Mesenchymal stem cell (in vitro differentiated cells and primary cell): ENCODE measurements around the gene ITPKC.

Source experiments
- DNase-seq: peaks from one replicate; pipeline ENCODE4 v3.0.0-alpha.2; 2013
- H2AFZ ChIP-seq: one replicate; pipeline ENCODE4 v1.6.1; 2013; ENCODE audit warnings: low read depth, mild to moderate bottlenecking, control low read depth, inconsistent platforms, low read length, moderate library complexity
- H2AK5ac ChIP-seq: 2 replicates; pipeline ENCODE4 v1.6.1; 2013; ENCODE audit warnings: low read length, moderate library complexity, mild to moderate bottlenecking, inconsistent platforms; ENCODE audit not compliant: severe bottlenecking
- H2BK120ac ChIP-seq: one replicate; pipeline ENCODE4 v1.6.1; 2013; ENCODE audit warnings: low read depth, mild to moderate bottlenecking, inconsistent platforms, low read length, moderate library complexity
- H2BK12ac ChIP-seq, 2 experiments: one replicate each; pipeline ENCODE4 v1.6.1; 2013; ENCODE audit warnings: inconsistent platforms in 2 of 2, low read length in 2 of 2, mild to moderate bottlenecking in 2 of 2, moderate library complexity in 2 of 2, control low read depth in 1 of 2
- H2BK15ac ChIP-seq: one replicate; pipeline ENCODE4 v1.6.1; 2013; ENCODE audit warnings: mild to moderate bottlenecking, low read depth, inconsistent platforms; ENCODE audit not compliant: poor library complexity, severe bottlenecking
- H2BK5ac ChIP-seq: 2 replicates; pipeline ENCODE4 v1.6.1; 2013; ENCODE audit warnings: low read depth, mild to moderate bottlenecking, low read length, control low read depth, inconsistent platforms; ENCODE audit not compliant: poor library complexity, severe bottlenecking
- H3K14ac ChIP-seq, 2 experiments: one replicate each; pipeline ENCODE4 v1.6.1; 2013; ENCODE audit warnings: inconsistent platforms in 2 of 2, low read length in 2 of 2, control low read depth in 1 of 2, mild to moderate bottlenecking in 1 of 2, moderate library complexity in 1 of 2
- H3K18ac ChIP-seq, 2 experiments: one replicate each; pipeline ENCODE4 v1.6.1; 2013; ENCODE audit warnings: inconsistent platforms in 2 of 2, low read length in 2 of 2, control low read depth in 1 of 2, low read depth in 1 of 2, mild to moderate bottlenecking in 1 of 2
- H3K23ac ChIP-seq, 2 experiments: one replicate each; pipeline ENCODE4 v1.6.1; 2013; ENCODE audit warnings: inconsistent platforms in 2 of 2, low read length in 2 of 2, mild to moderate bottlenecking in 2 of 2, moderate library complexity in 2 of 2, control low read depth in 1 of 2
- H3K27ac ChIP-seq: 2 replicates; pipeline ENCODE4 v1.5.1; 2013; ENCODE audit warnings: mild to moderate bottlenecking, moderate library complexity, low read length, control low read depth, inconsistent platforms; ENCODE audit not compliant: poor library complexity, severe bottlenecking
- H3K27me3 ChIP-seq, 2 experiments: 2 replicates each; pipeline versions ENCODE4 v1.6.1 to v1.7.0; 2013; ENCODE audit warnings: low read length in 2 of 2, mild to moderate bottlenecking in 2 of 2, moderate library complexity in 2 of 2, control low read depth in 1 of 2, inconsistent platforms in 1 of 2; ENCODE audit not compliant: control insufficient read depth in 1 of 2, insufficient read depth in 1 of 2
- H3K36me3 ChIP-seq, 2 experiments: 2 replicates each; pipeline versions ENCODE4 v1.6.1 to v1.7.0; 2013; ENCODE audit warnings: low read length in 2 of 2, control low read depth in 1 of 2, inconsistent platforms in 1 of 2, low read depth in 1 of 2, mild to moderate bottlenecking in 1 of 2; ENCODE audit not compliant: insufficient read depth in 2 of 2, control insufficient read depth in 1 of 2
- H3K4ac ChIP-seq, 2 experiments: one replicate each; pipeline ENCODE4 v1.6.1; 2013; ENCODE audit warnings: inconsistent platforms in 2 of 2, low read length in 2 of 2, mild to moderate bottlenecking in 2 of 2, moderate library complexity in 2 of 2, control low read depth in 1 of 2, low read depth in 1 of 2
- H3K4me1 ChIP-seq: 2 replicates; pipeline ENCODE4 v1.6.1; 2013; ENCODE audit warnings: low read depth, low read length, control low read depth; ENCODE audit not compliant: control insufficient read depth, insufficient read depth
- H3K4me2 ChIP-seq: 2 replicates; pipeline ENCODE4 v1.6.1; 2013; ENCODE audit warnings: low read length, mild to moderate bottlenecking, inconsistent platforms; ENCODE audit not compliant: poor library complexity, severe bottlenecking
- H3K4me3 ChIP-seq, 2 experiments: 2 replicates each; pipeline versions ENCODE4 v1.5.1 to v1.7.0; 2013; ENCODE audit warnings: low read length in 2 of 2, mild to moderate bottlenecking in 2 of 2, control low read depth in 1 of 2, low read depth in 1 of 2; ENCODE audit not compliant: insufficient read depth in 1 of 2
- H3K79me1 ChIP-seq: replicated peaks from 2 replicates; pipeline ENCODE4 v1.6.1; 2013; ENCODE audit warnings: mild to moderate bottlenecking, control low read depth, low read length, inconsistent platforms; ENCODE audit not compliant: poor library complexity, severe bottlenecking
- H3K9ac ChIP-seq: 2 replicates; pipeline ENCODE4 v1.7.0; 2013; ENCODE audit warnings: mild to moderate bottlenecking, low read length, moderate library complexity
- H3K9me3 ChIP-seq: 2 replicates; pipeline ENCODE4 v1.7.0; 2013; ENCODE audit warnings: mild to moderate bottlenecking, low read length; ENCODE audit not compliant: control insufficient read depth
- H4K8ac ChIP-seq: one replicate; pipeline ENCODE4 v1.6.1; 2013; ENCODE audit warnings: inconsistent platforms, mild to moderate bottlenecking, low read length, moderate library complexity
- H4K91ac ChIP-seq: one replicate; pipeline ENCODE4 v1.6.1; 2013; ENCODE audit warnings: mild to moderate bottlenecking, low read length, inconsistent platforms
- WGBS: methylation state at CpG from one replicate; pipeline ENCODE4 v1.1.7; 2013; ENCODE audit warnings: mixed read lengths; 5-methylcytosine and 5-hydroxymethylcytosine counted together

The ITPKC gene

DNA sequence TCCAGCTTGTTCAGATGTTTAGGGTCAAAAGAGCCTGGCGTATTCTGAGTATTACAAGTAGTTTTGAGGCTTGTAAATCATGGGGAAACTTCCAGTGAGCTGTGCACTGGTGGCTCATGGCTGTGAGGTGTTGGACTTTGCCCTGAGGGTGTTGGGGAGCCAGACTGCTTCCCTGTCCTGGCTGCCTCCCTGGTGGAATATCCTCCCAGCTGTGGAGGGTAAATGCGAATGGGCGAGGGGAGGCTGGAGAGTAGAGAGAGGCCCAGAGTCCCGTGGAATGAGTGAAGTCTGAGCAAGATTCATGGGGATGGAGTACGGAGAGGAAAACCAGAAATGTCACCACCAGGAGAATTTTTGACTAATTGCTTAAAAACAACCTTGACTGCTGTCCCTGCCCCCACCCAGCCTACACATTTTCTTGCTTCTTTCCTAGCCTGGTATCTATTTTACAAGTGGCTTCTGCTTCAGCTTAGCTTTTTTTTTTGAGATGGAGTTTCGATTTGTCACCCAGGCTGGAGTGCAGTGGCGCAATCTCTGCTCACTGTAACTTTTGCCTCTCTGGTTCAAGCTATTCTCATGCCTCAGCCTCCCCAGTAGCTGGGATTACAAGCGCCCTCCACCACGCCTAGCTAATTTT, 37.8 kb downstream of the ITPKC start:
- no peak overlapping the region for H3K14ac ChIP-seq
- H3K4me1 ChIP-seq, result peaks cover 31% of the 10 kb centered on the region
- peak overlapping the region; percentile 23 for H3K4me2 ChIP-seq
- H2BK5ac ChIP-seq, result no peak overlapping the region
- no peak overlapping the region for H4K8ac ChIP-seq
- 90% methylated on average over 5 of the region's 9 CpGs for WGBS
- H4K91ac ChIP-seq, result peak overlapping the region; percentile 62
- H3K4ac ChIP-seq, result no peak overlapping the region
- peak overlapping the region in 1 of 2 experiments; percentile 43 for H3K4me3 ChIP-seq
- H2AFZ ChIP-seq, result no peak overlapping the region
- no peak overlapping the region for H2BK15ac ChIP-seq
- peaks cover 17% of the 10 kb centered on the region for H3K79me1 ChIP-seq
- H2BK120ac ChIP-seq, result no peak overlapping the region
- H2BK12ac ChIP-seq, result no peak overlapping the region
- peak overlapping the region; percentile 33 for H2AK5ac ChIP-seq
- H3K9me3 ChIP-seq, result no peaks in the 10 kb centered on the region
- H3K18ac ChIP-seq, result peak overlapping the region in 1 of 2 experiments; percentile 50
- DNase-seq, result peak; percentile 40
- H3K27ac ChIP-seq, result no peak overlapping the region
- H3K23ac ChIP-seq, result no peak overlapping the region
- no peaks in the 10 kb centered on the region for H3K27me3 ChIP-seq
- H3K36me3 ChIP-seq, result peaks cover 41 to 44% of the 10 kb centered on the region in 2 experiments
- peak overlapping the region; percentile 52 for H3K9ac ChIP-seq

DNA sequence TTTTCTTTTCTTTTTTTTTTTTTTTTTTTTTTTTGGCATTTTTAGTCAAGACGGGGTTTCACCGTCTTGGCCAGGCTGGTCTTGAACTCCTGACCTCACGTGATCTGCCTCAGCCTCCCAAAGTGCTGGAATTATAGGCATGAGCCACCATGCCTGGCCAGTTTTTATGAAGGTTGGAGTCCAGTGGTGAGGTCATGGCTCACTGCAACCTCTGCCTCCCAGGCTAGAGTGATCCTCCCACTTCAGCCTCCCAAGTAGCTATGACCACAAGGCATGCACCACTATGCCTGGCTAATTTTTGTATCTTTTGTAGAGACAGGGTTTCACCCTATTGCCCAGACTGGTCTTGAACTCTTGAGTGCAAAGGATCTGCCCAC, 38.3 kb downstream of the ITPKC start:
- Histone ChIP-seq H3K27ac (no peak overlapping the region), H2BK5ac (no peak overlapping the region), H2BK12ac (no peak overlapping the region), H3K4me1 (peaks cover 27% of the 10 kb centered on the region), H3K4me2 (no peak overlapping the region), H4K8ac (no peak overlapping the region), H3K9me3 (no peaks in the 10 kb centered on the region), H3K14ac (no peak overlapping the region), H3K4me3 (no peak overlapping the region), H3K4ac (no peak overlapping the region), H4K91ac (no peak overlapping the region), H3K23ac (no peak overlapping the region), H2AFZ (no peak overlapping the region), H2BK120ac (no peak overlapping the region), H3K79me1 (peaks cover 12% of the 10 kb centered on the region), H3K27me3 (no peaks in the 10 kb centered on the region), H3K36me3 (peaks cover 45 to 49% of the 10 kb centered on the region in 2 experiments), H2AK5ac (no peak overlapping the region), H3K9ac (no peak overlapping the region), H3K18ac (no peak overlapping the region), H2BK15ac (no peak overlapping the region)
- no peak for DNase-seq
- WGBS, result 95% methylated on average over 3 of the region's 3 CpGs

DNA sequence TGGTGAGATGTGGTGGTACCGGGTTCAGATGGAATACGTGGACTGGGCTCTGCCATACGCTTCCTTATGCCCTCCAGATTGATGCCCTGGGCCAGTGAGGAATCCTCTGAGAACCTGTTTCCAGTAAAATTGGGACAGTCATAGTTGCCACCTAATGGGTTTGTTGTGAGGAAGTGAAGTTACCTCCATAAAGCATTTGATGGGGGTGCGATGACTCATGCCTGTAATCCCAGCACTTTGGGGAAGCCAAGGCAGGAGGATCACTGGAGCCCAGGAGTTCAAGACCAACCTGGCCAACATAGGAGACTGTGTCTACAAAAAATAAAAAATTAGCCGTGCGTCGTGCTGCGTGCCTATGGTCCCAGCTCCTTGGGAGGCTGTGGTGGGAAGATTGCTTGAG, 38.9 kb downstream of the ITPKC start:
- Histone ChIP-seq H2BK5ac (no peak overlapping the region), H3K9me3 (no peaks in the 10 kb centered on the region), H3K27ac (no peak overlapping the region), H2AFZ (no peak overlapping the region), H2BK12ac (peak overlapping the region in 1 of 2 experiments; percentile 49), H3K4me3 (no peak overlapping the region), H3K4ac (no peak overlapping the region), H3K18ac (no peak overlapping the region), H2BK15ac (no peak overlapping the region), H3K27me3 (no peaks in the 10 kb centered on the region), H3K9ac (no peak overlapping the region), H3K23ac (no peak overlapping the region), H3K79me1 (peaks cover 14% of the 10 kb centered on the region), H2AK5ac (no peak overlapping the region), H3K4me1 (peaks cover 27% of the 10 kb centered on the region), H3K14ac (no peak overlapping the region), H3K4me2 (no peak overlapping the region), H4K8ac (no peak overlapping the region), H4K91ac (no peak overlapping the region), H3K36me3 (peaks cover 50 to 55% of the 10 kb centered on the region in 2 experiments), H2BK120ac (no peak overlapping the region)
- WGBS, result 100% methylated on average over 8 of the region's 8 CpGs
- no peak for DNase-seq

DNA sequence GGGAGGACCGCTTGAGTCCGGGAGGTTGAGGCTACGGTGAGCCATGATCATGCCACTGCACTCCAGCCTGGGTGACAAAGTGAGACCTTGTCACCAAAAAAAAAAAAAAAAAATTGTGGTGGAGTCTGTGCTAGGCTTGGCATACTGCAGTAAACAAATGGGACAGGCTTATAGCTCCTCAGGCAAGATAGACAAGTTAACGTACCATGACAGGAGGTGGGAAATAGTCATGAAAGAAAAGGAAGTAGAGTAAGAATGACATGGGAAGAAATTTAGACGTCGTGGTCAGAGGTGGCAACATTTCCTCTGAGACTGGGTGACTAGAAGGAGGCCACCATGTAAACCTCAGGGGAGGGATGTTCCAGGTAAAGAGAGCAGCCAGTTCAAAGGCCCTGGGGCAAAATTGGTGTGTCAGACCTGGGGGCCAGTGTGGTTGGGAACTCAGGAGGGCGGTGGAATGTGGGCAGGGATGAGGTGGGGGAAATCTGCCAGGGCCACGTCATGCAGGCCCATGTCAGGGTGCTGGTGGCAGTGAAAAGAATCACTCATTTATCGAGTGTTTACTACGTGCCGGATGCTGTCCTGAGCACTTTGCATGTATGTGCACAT, 39.7 kb downstream of the ITPKC start:
- H3K4ac ChIP-seq, result no peak overlapping the region

More for the DNA sequence above, 39.7 kb downstream of the ITPKC start:
- no peak for DNase-seq
- no peak overlapping the region for H3K27ac ChIP-seq
- no peak overlapping the region for H4K91ac ChIP-seq
- H2BK5ac ChIP-seq, result no peak overlapping the region
- H3K9ac ChIP-seq, result no peak overlapping the region
- H4K8ac ChIP-seq, result no peak overlapping the region
- H2BK120ac ChIP-seq, result no peak overlapping the region
- peaks cover 27% of the 10 kb centered on the region for H3K4me1 ChIP-seq
- peak overlapping the region in 1 of 2 experiments; percentile 77 for H3K14ac ChIP-seq
- H3K9me3 ChIP-seq, result no peaks in the 10 kb centered on the region
- H3K18ac ChIP-seq, result no peak overlapping the region
- H2BK15ac ChIP-seq, result no peak overlapping the region
- peaks cover 56 to 62% of the 10 kb centered on the region in 2 experiments for H3K36me3 ChIP-seq
- no peaks in the 10 kb centered on the region for H3K27me3 ChIP-seq
- peak overlapping the region; percentile 40 for H2AK5ac ChIP-seq
- 99% methylated on average over 10 of the region's 11 CpGs for WGBS
- H2BK12ac ChIP-seq, result no peak overlapping the region
- H2AFZ ChIP-seq, result no peak overlapping the region
- H3K23ac ChIP-seq, result peak overlapping the region in 1 of 2 experiments; percentile 57
- peaks cover 17% of the 10 kb centered on the region for H3K79me1 ChIP-seq
- no peak overlapping the region for H3K4me2 ChIP-seq
- H3K4me3 ChIP-seq, result no peak overlapping the region
